K562 (cell line): ENCODE data around the gene SREBF1. TPM values are rescaled to one million over a fixed set of nuclear protein-coding genes. Genes with fewer than 3 reads are reported as not detected.
A peak's percentile ranks its signal among the peaks of the same experiment; 100 is the strongest.

ENCODE experiments used
- ATAC-seq: fragments of 200-7000 bp; cut with Tn5 transposase; 3 replicates; pipeline ENCODE4 v1.9.1; 2020; ENCODE audit warnings: moderate library complexity
- BruUV-seq: library from RNA; stranded (reverse); fragments of 400-500 nt; replicated peaks from 2 replicates; lab custom pipeline; 2021; lab: Mats Ljungman, UMichigan
- CTCF ChIA-PET: fragments of 300-600 bp; formaldehyde crosslinking; extraction: SDS; loops from one replicate; lab custom pipeline; 2021; ENCODE audit warnings: low intra/inter-chr PET ratio; lab: Yijun Ruan, JAX
- POLR2A ChIA-PET: fragments of 300-600, 350-650 bp; sonication (Branson Sonifier 250); formaldehyde crosslinking; extraction: SDS; loops from one replicate; lab custom pipeline; 2021; ENCODE audit warnings: antibody characterized with exemption, inconsistent platforms; lab: Yijun Ruan, JAX
- DNase-seq, 4 experiments: peaks; one replicate each; pipeline versions ENCODE4 v3.0.0 to v3.0.0-alpha.2; 2011 to 2018; ENCODE audit warnings: low spot score in 3 of 4, mixed read lengths in 3 of 4; ENCODE audit errors: extremely low read depth in 1 of 4
- FAIRE-seq: peaks from 2 replicates; lab custom pipeline; 2011; peaks lifted over from hg19 to GRCh38; lab: Jason Lieb, UNC
- H2AFZ ChIP-seq: 2 replicates; pipeline ENCODE4 v1.6.0; 2011; ENCODE audit warnings: low read depth, low read length, control low read depth, inconsistent platforms
- H3K27ac ChIP-seq: fragments of 200-600 bp; 3 replicates; pipeline ENCODE4 v1.8.0; 2011; ENCODE audit warnings: low read depth, mild to moderate bottlenecking, control low read depth, inconsistent platforms, low read length, moderate library complexity, mixed read lengths; ENCODE audit errors: extremely low read depth
- H3K27me3 ChIP-seq, 2 experiments: fragments of 300-600 bp in 1 of 2; 2 replicates in 1 of 2; 3 replicates in 1 of 2; pipeline versions ENCODE4 v1.6.0 to v1.8.0; 2011; ENCODE audit warnings: inconsistent platforms in 2 of 2, low read length in 2 of 2, mild to moderate bottlenecking in 1 of 2, mixed read lengths in 1 of 2, moderate library complexity in 1 of 2; ENCODE audit not compliant: control insufficient read depth in 2 of 2, insufficient read depth in 2 of 2
- H3K36me3 ChIP-seq: fragments of 300-600 bp; 3 replicates; pipeline ENCODE4 v1.8.0; 2011; ENCODE audit warnings: mild to moderate bottlenecking, low read length, inconsistent platforms; ENCODE audit not compliant: control insufficient read depth, insufficient read depth
- H3K4me1 ChIP-seq, 2 experiments: fragments of 200-600 bp in 1 of 2; replicated peaks in 1 of 2; 2 replicates in 1 of 2; 3 replicates in 1 of 2; pipeline versions ENCODE4 v1.5.1 to v1.8.0; 2011; ENCODE audit warnings: inconsistent platforms in 2 of 2, low read length in 2 of 2, mild to moderate bottlenecking in 1 of 2, mixed read lengths in 1 of 2, moderate library complexity in 1 of 2; ENCODE audit not compliant: control insufficient read depth in 2 of 2, insufficient read depth in 2 of 2
- H3K4me2 ChIP-seq: 2 replicates; pipeline ENCODE4 v1.6.1; 2011; ENCODE audit warnings: low read length, control low read depth, inconsistent platforms, mixed read lengths; ENCODE audit not compliant: insufficient read depth
- H3K4me3 ChIP-seq: fragments of 200-600 bp; sonication (generic), shearing (Covaris generic); 2 replicates; pipeline ENCODE4 v1.5.1; 2016; ENCODE audit warnings: control low read depth, inconsistent platforms
- H3K79me2 ChIP-seq: fragments of 200-600 bp; 3 replicates; pipeline ENCODE4 v1.8.0; 2011; ENCODE audit warnings: low read length, inconsistent platforms; ENCODE audit not compliant: control insufficient read depth, insufficient read depth
- H3K9ac ChIP-seq, 2 experiments: 2 replicates each; pipeline versions ENCODE4 v1.6.0 to v1.6.1; 2011; ENCODE audit warnings: low read depth in 2 of 2, low read length in 2 of 2, control low read depth in 1 of 2, inconsistent platforms in 1 of 2, mild to moderate bottlenecking in 1 of 2, mixed read lengths in 1 of 2; ENCODE audit not compliant: insufficient read depth in 1 of 2
- H3K9me1 ChIP-seq: one replicate; pipeline ENCODE4 v1.6.0; 2011; ENCODE audit warnings: inconsistent platforms, mild to moderate bottlenecking, low read length, moderate library complexity; ENCODE audit not compliant: control insufficient read depth, insufficient read depth
- H3K9me3 ChIP-seq: replicated peaks from 2 replicates; pipeline ENCODE4 v1.5.1; 2011; ENCODE audit warnings: low read depth, low read length, inconsistent platforms; ENCODE audit not compliant: control insufficient read depth, insufficient read depth
- H4K20me1 ChIP-seq: replicated peaks from 2 replicates; pipeline ENCODE4 v1.6.1; 2011; ENCODE audit warnings: low read length, inconsistent platforms, mixed read lengths; ENCODE audit not compliant: control insufficient read depth, insufficient read depth
- GABPB2 ChIP-seq: fragments of 250-450 bp; sonication (Bioruptor Pico); conservative IDR thresholded peaks from 2 replicates; pipeline ENCODE4 v1.5.1; 2021; ENCODE audit warnings: mild to moderate bottlenecking
- NFATC3 ChIP-seq: fragments of 450-650 bp; IDR thresholded peaks from 2 replicates; pipeline ENCODE4 v1.6.1; 2017; ENCODE audit warnings: mild to moderate bottlenecking
- NFE2 ChIP-seq: IDR thresholded peaks from 2 replicates; pipeline ENCODE4 v1.6.1; 2014; ENCODE audit warnings: antibody characterized with exemption, low read depth
- NR2C2 ChIP-seq, 2 experiments: fragments of 200-800 bp in 1 of 2; sonication (Bioruptor generic) in 1 of 2; sonication (generic) in 1 of 2; formaldehyde crosslinking in 1 of 2; IDR thresholded peaks; 2 replicates each; pipeline versions ENCODE4 v1.6.1 to v1.8.0; 2016 to 2022; ENCODE audit warnings: mild to moderate bottlenecking in 1 of 2, missing compliant biosample characterization in 1 of 2, missing genetic modification characterization in 1 of 2, missing genetic modification reagents in 1 of 2
- NRF1 ChIP-seq, 2 experiments: fragments of 450-650 bp; IDR thresholded peaks in 1 of 2; conservative IDR thresholded peaks in 1 of 2; 2 replicates each; pipeline ENCODE4 v1.6.1; 2014; ENCODE audit warnings: mild to moderate bottlenecking in 2 of 2
- PHB ChIP-seq: fragments of 250-450 bp; sonication (Bioruptor Pico); IDR thresholded peaks from 2 replicates; pipeline ENCODE4 v1.5.0; 2021
- SAFB2 ChIP-seq: fragments of 200-400 bp; formaldehyde crosslinking; IDR thresholded peaks from 2 replicates; pipeline ENCODE4 v1.6.1; 2018; ENCODE audit warnings: borderline replicate concordance, low read length, low read depth, moderate library complexity; ENCODE audit not compliant: severe bottlenecking
- U2AF2 ChIP-seq: fragments of 200-400 bp; formaldehyde crosslinking; optimal IDR thresholded peaks from 2 replicates; pipeline ENCODE3; 2017; ENCODE audit warnings: low read depth, mild to moderate bottlenecking, low read length
- ZFX ChIP-seq: sonication (generic); formaldehyde crosslinking; IDR thresholded peaks from 2 replicates; pipeline ENCODE4 v1.8.0; 2022; ENCODE audit warnings: mild to moderate bottlenecking, missing genetic modification reagents, moderate library complexity
- ZNF695 ChIP-seq: fragments of 450-650 bp; formaldehyde crosslinking; IDR thresholded peaks from 2 replicates; pipeline ENCODE4 v1.4.0; 2020; ENCODE audit warnings: mild to moderate bottlenecking, moderate library complexity
- WGBS: fragments of 100-300 bp; shearing (Covaris generic); methylation state at CpG from one replicate; pipeline ENCODE4 v1.1.6; 2016; ENCODE audit warnings: low coverage, mixed read lengths; ENCODE audit not compliant: insufficient coverage; ENCODE audit errors: missing lambda C conversion rate; 5-methylcytosine and 5-hydroxymethylcytosine counted together
- in situ Hi-C: fragments of 300-500 bp; cut with MboI; formaldehyde crosslinking; loops from 4 replicates; pipeline ENCODE4 v1.15.0; 2018; ENCODE audit warnings: inconsistent platforms, mixed read lengths
- intact Hi-C: fragments of 100-400 bp; cut with micrococcal nuclease; formaldehyde crosslinking; loops from 2 replicates; pipeline ENCODE4 v1.14.2; 2022
- polyA plus RNA-seq, 8 experiments: library from polyadenylated mRNA; depleted of rRNA in 4 of 8; stranded (reverse) in 5 of 8; unstranded in 3 of 8; fragments of >200 nt; fragmentation: Nextera tagmentation in 2 of 8; fragmentation: Illumina TruSeq in 1 of 8; extraction: Ambion mirVana in 2 of 8; extraction: Trizol in 1 of 8; gene quantifications; 2 replicates each; pipeline versions ENCODE4 v1.2.1 to v1.2.3, GENCODE V29; 2011 to 2014; ENCODE audit warnings: inconsistent platforms in 1 of 8, missing spikeins in 1 of 8
- total RNA-seq, 7 experiments: library from RNA; depleted of rRNA in 6 of 7; stranded (reverse); fragments of >200 nt in 6 of 7; fragmentation: Illumina TruSeq in 2 of 7; extraction: Trizol in 2 of 7; gene quantifications; 2 replicates each; pipeline versions ENCODE4 v1.2.1 to v1.2.3, GENCODE V29; 2011 to 2021; ENCODE audit warnings: low replicate concordance in 1 of 7
- TF ChIP-seq, protein P1 (sequence below): sonication (generic); formaldehyde crosslinking; IDR thresholded peaks from 2 replicates; pipeline ENCODE4 v1.9.0; 2022; ENCODE audit warnings: mild to moderate bottlenecking, missing genetic modification reagents
- TF ChIP-seq, protein P2 (sequence below): sonication (generic); formaldehyde crosslinking; IDR thresholded peaks from 2 replicates; pipeline ENCODE4 v1.8.0; 2022; ENCODE audit warnings: mild to moderate bottlenecking, missing genetic modification reagents

The SREBF1 gene
- total and polyA plus RNA-seq, 9 of the 15 experiments (the other 6 are each of a cell fraction or from before 2014, with no cell fraction given): 1.6 to 169 (median 69.4) TPM

DNA sequence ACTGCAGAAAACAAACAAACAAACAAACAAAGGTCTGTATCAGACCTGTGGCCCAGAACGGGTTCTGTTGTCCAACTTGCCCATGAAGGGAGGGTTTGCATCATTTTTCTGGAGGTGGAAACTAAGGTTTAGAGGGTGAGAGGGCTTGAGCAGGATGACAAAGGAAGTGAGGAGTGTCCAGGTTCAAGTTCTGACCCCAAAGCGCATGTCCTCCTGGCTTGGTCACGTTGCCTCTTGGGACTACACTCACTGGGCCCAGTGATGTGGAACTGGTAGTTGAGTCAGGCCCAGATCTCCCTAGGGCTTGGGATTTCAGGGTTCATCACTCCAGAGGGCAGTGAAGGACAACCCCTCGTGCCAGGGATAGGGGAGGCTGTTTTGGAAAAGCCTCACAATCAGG, 1.8 kb downstream of the SREBF1 start:
- no TSS peak for BruUV-seq
- TF ChIP-seq NFE2: no peak
- TF ChIP-seq PHB (CRISPR knock-in tag): no peak
- no peak for TF ChIP-seq SAFB2
- TF ChIP-seq, protein P1, sequence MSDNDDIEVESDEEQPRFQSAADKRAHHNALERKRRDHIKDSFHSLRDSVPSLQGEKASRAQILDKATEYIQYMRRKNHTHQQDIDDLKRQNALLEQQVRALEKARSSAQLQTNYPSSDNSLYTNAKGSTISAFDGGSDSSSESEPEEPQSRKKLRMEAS: peak; percentile 41; the same call in 1 of the 2 replicates
- TF ChIP-seq U2AF2: no peak
- no peak for TF ChIP-seq ZNF695
- 0 out of 2 replicates have a peak, but pooled peaks have one; percentile 37 for TF ChIP-seq NR2C2 (CRISPR knock-in tag; IDR thresholded peaks at IDR 0.05)
- no peak for TF ChIP-seq NR2C2 (tag; IDR thresholded peaks at IDR 0.05)
- TF ChIP-seq NRF1 (conservative IDR thresholded peaks at IDR 0.05 in 1 of 2, IDR thresholded peaks at IDR 0.05 in 1 of 2): peak; percentile 64 to 72
- TF ChIP-seq, protein P2, sequence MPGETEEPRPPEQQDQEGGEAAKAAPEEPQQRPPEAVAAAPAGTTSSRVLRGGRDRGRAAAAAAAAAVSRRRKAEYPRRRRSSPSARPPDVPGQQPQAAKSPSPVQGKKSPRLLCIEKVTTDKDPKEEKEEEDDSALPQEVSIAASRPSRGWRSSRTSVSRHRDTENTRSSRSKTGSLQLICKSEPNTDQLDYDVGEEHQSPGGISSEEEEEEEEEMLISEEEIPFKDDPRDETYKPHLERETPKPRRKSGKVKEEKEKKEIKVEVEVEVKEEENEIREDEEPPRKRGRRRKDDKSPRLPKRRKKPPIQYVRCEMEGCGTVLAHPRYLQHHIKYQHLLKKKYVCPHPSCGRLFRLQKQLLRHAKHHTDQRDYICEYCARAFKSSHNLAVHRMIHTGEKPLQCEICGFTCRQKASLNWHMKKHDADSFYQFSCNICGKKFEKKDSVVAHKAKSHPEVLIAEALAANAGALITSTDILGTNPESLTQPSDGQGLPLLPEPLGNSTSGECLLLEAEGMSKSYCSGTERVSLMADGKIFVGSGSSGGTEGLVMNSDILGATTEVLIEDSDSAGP (CRISPR knock-in tag): 0 out of 2 replicates have a peak, but pooled peaks have one; percentile 59
- no peak for TF ChIP-seq GABPB2 (CRISPR knock-in tag)
- no peak for TF ChIP-seq NFATC3
- peak; percentile 11; the same call in 1 of the 2 replicates for TF ChIP-seq ZFX (CRISPR knock-in tag)

More for the DNA sequence above, 1.8 kb downstream of the SREBF1 start:
- ATAC-seq: no peak
- Histone ChIP-seq H3K36me3 (peaks cover 48% of the 10 kb centered on the region; the same call in 2 of the 3 replicates), H3K27me3 (no peaks in the 10 kb centered on the region), H2AFZ (no peak overlapping the region), H3K79me2 (peaks cover 93% of the 10 kb centered on the region), H3K9me1 (no peaks in the 10 kb centered on the region), H3K27ac (peak overlapping the region; percentile 100), H3K9ac (peak overlapping the region; percentile 99), H4K20me1 (peaks cover 26% of the 10 kb centered on the region; the same call in 1 of the 2 replicates), H3K9me3 (no peaks in the 10 kb centered on the region), H3K4me3 (peak overlapping the region; percentile 94), H3K4me2 (peak overlapping the region; percentile 96), H3K4me1 (peaks cover 57 to 65% of the 10 kb centered on the region in 2 experiments)
- intact Hi-C loops: no loop called here
- CTCF ChIA-PET: no interaction called here
- in situ Hi-C loops: no loop called here
- DNase-seq: no peak
- POLR2A ChIA-PET: interaction anchor here (0.6 to 6.7 kb wide), 2 partner anchors 9 to 96 kb away, joined by 4 to 102 read pairs; no protein-coding TSS in a partner anchor
- WGBS: 0% methylated on average over 3 of the region's 4 CpGs
- peak; percentile 64 for FAIRE-seq
